NCI-H2171 (cell line): ENCODE measurements around the gene PTMS.

ENCODE experiments used
- DNase-seq: peaks from one replicate; lab custom pipeline; 2025; lab: John Stamatoyannopoulos, UW

PTMS gene

GRCh38 chr12:6788972-6789924, 23.1 kb downstream of the PTMS start, which contains the start of gene CD4:
Gene CD4, plus strand, starts transcription at chr12:6789528. Its CDS starts 10,611 bp downstream, at chr12:6800139.
- DNase-seq = no peak

GRCh38 chr12:6790496-6791150, 24.5 kb downstream of the PTMS start:
- no peak for DNase-seq

GRCh38 chr12:6791931-6792520, 25.9 kb downstream of the PTMS start:
- no peak for DNase-seq

DNA sequence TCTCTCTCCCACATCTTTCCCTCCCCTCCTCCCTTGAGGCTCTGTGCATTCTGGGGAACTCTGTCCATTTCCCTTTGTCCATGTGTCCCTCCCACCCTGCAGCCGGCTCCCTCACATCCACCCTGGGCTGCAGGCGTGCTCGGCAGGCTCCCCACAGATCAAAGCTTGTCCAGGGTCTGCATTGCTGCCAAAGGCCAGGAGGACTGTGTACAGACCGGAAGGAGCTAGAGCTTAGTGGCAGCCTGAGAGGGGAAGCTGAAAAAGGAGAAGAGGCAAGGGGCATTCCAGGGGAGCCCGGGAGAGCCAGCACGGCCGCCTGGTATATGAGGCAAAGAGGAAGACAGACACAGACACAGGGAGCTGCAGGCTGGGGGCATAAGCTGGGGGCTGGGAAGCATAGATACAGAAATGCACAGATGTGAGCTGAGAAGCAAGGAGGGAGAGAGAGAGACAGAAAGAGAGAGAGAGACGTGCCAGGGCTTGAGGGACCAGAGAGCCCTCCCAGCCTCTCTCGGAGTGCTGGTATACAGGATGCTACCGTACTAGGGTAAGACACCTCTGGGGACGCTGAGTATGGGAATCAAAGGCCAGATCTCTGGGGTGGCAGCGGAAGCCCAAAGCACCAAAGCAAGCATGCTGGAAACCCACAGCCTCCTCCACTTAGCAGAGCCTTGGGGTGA, 26.5 kb downstream of the PTMS start:
- DNase-seq = no peak

- DNase-seq = no peak
Observed at GRCh38 chr12:6795088-6795487, 28.9 kb downstream of the PTMS start.

GRCh38 chr12:6796576-6796975, 30.4 kb downstream of the PTMS start:
- no peak for DNase-seq

DNA sequence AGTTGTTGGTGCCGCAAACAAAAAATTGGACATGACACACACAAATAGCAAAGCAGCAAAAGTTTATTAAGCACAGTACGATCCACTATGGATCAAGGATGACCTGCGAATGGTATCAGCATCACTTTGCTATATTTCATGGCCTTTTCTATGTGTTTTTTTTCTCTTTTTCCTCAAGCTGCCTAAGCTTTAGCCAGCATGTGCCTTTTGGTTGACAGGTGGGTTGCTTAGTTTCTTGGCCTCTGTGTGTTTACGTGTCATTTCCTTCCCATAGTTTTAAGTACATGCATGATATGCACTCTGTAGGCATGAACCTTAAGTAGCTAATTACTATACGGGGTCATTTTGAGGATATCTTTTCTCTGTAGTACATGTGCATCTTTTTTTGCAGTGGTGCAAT, 33.0 kb downstream of the PTMS start:
- no peak for DNase-seq

- no peak for DNase-seq
Observed at GRCh38 chr12:6807170-6807569, 41.0 kb downstream of the PTMS start.

- no peak for DNase-seq
Observed at GRCh38 chr12:6809056-6809455, 42.9 kb downstream of the PTMS start.

- no peak for DNase-seq
Observed at GRCh38 chr12:6810758-6811157, 44.6 kb downstream of the PTMS start.

- no peak for DNase-seq
Observed at GRCh38 chr12:6813363-6813762, 47.2 kb downstream of the PTMS start.

- no peak for DNase-seq
Observed at GRCh38 chr12:6816598-6816997, 50.4 kb downstream of the PTMS start.

- DNase-seq = no peak
Observed at GRCh38 chr12:6817098-6817497, 50.9 kb downstream of the PTMS start.

DNA sequence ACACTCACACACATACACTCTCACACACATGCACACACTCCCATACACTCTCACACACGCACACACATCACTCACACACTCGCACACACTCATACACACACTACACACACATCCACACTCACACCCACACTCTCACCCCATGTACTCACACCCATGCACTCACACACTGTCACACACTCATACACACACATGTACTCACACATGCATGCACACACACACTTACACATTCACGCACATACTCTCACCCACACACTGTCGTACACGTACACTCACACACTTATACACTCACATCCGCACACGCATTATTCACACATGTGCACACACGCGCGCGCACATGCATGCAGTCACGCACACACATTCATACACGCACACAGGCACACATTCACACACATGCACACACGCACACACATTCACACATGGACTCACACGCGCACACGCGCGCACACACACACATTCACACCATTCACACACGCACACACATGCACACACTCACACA, 51.5 kb downstream of the PTMS start:
- DNase-seq = no peak

GRCh38 chr12:6818222-6818621, 52.1 kb downstream of the PTMS start:
- no peak for DNase-seq

GRCh38 chr12:6818645-6819044, 52.5 kb downstream of the PTMS start:
- no peak for DNase-seq

DNA sequence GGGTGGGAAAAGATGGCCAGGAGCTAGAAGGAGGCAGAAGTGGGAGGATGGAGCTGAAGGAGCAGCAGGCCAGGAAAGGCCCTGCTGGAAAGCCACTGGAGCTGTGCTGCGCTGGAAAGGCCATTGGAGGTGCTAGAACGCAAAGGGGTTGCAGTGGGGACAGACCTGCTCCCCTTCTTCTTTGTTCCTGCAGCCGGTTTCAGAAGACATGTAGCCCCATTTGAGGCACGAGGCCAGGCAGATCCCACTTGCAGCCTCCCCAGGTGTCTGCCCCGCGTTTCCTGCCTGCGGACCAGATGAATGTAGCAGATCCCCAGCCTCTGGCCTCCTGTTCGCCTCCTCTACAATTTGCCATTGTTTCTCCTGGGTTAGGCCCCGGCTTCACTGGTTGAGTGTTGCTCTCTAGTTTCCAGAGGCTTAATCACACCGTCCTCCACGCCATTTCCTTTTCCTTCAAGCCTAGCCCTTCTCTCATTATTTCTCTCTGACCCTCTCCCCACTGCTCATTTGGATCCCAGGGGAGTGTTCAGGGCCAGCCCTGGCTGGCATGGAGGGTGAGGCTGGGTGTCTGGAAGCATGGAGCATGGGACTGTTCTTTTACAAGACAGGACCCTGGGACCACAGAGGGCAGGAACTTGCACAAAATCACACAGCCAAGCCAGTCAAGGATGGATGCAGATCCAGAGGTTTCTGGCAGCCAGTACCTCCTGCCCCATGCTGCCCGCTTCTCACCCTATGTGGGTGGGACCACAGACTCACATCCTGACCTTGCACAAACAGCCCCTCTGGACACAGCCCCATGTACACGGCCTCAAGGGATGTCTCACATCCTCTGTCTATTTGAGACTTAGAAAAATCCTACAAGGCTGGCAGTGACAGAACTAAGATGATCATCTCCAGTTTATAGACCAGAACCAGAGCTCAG, 53.2 kb downstream of the PTMS start:
- DNase-seq = no peak

DNA sequence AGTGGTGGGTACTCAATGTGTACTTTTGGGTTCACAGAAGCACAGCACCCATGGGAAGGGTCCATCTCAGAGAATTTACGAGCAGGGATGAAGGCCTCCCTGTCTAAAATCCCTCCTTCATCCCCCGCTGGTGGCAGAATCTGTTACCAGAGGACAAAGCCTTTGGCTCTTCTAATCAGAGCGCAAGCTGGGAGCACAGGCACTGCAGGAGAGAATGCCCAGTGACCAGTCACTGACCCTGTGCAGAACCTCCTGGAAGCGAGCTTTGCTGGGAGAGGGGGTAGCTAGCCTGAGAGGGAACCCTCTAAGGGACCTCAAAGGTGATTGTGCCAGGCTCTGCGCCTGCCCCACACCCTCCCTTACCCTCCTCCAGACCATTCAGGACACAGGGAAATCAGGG, 54.0 kb downstream of the PTMS start:
- no peak for DNase-seq
